GM19397 (cell line): ENCODE data around the gene PBX1.
"Not testable (repeated sequence)": the region's sequence is repeated elsewhere in the genome, so short reads cannot be mapped to it uniquely, and the experiment has no call there.

Source experiments
- ATAC-seq: cut with Tn5 transposase; IDR thresholded peaks from one replicate; pipeline ENCODE4 v1.9.1; 2021; ENCODE audit warnings: mild to moderate bottlenecking, moderate library complexity; ENCODE audit not compliant: unreplicated experiment

PBX1 gene

GRCh38 chr1:164558461-164559341, at the start of gene PBX1:
TSS of gene PBX1 (plus strand) at chr1:164559184.
- ATAC-seq = peak; percentile 100

- no peak for ATAC-seq
These were observed 48.5 kb upstream of the PBX1 start for GRCh38 chr1:164510435-164510834.

GRCh38 chr1:164511001-164511705, 47.8 kb upstream of the PBX1 start:
- no peak for ATAC-seq

- no peak for ATAC-seq
These were observed 43.8 kb upstream of the PBX1 start for GRCh38 chr1:164515231-164515630.

GRCh38 chr1:164515711-164516331, 43.2 kb upstream of the PBX1 start:
- no peak for ATAC-seq

GRCh38 chr1:164516591-164516990, 42.4 kb upstream of the PBX1 start:
- no peak for ATAC-seq

GRCh38 chr1:164518692-164519332, 40.2 kb upstream of the PBX1 start:
- ATAC-seq = no peak

GRCh38 chr1:164519426-164519825, 39.6 kb upstream of the PBX1 start:
- no peak for ATAC-seq

GRCh38 chr1:164524810-164525209, 34.2 kb upstream of the PBX1 start:
- ATAC-seq = no peak

GRCh38 chr1:164534863-164535610, 23.9 kb upstream of the PBX1 start:
- no peak for ATAC-seq

- ATAC-seq = not testable (repeated sequence)
These were observed 6.5 kb upstream of the PBX1 start for GRCh38 chr1:164552463-164552988.

- ATAC-seq = no peak
These were observed 1.7 kb upstream of the PBX1 start for GRCh38 chr1:164557270-164557669.

- no peak for ATAC-seq
These were observed 513 bp downstream of the PBX1 start for GRCh38 chr1:164559342-164560051.

GRCh38 chr1:164560121-164560541, 1.1 kb downstream of the PBX1 start:
- ATAC-seq = no peak

GRCh38 chr1:164560556-164560955, 1.6 kb downstream of the PBX1 start:
- ATAC-seq = no peak

- ATAC-seq = no peak
These were observed 2.0 kb downstream of the PBX1 start for GRCh38 chr1:164561007-164561406.

GRCh38 chr1:164561472-164561871, 2.5 kb downstream of the PBX1 start:
- no peak for ATAC-seq

- ATAC-seq = no peak
These were observed 3.1 kb downstream of the PBX1 start for GRCh38 chr1:164562061-164562460.

GRCh38 chr1:164562511-164562910, 3.5 kb downstream of the PBX1 start:
- no peak for ATAC-seq
